HEK293 (cell line): ENCODE measurements around the gene KCNJ15.

Experiments used
- CTCF ChIA-PET: fragments of 350-600 bp; formaldehyde crosslinking; extraction: SDS; loops from one replicate; lab custom pipeline; 2021; ENCODE audit warnings: antibody characterized with exemption; lab: Yijun Ruan, JAX
- POLR2A ChIA-PET: fragments of 300-600 bp; formaldehyde crosslinking; extraction: SDS; loops from one replicate; lab custom pipeline; 2020; ENCODE audit warnings: antibody characterized with exemption, inconsistent platforms; lab: Yijun Ruan, JAX
- H3K27ac ChIP-seq: fragments of 200-500 bp; sonication (Bioruptor generic); 2 replicates; pipeline ENCODE4 v1.5.1; 2014; ENCODE audit warnings: low read depth, low read length, control low read depth, inconsistent platforms; ENCODE audit errors: extremely low read depth
- H3K36me3 ChIP-seq, 2 experiments: fragments of 200-500 bp in 1 of 2; sonication (Bioruptor generic) in 1 of 2; 1 replicate in 1 of 2; 2 replicates in 1 of 2; pipeline ENCODE4 v1.5.1; 2014 to 2017; ENCODE audit warnings: inconsistent platforms in 2 of 2, low read length in 2 of 2; ENCODE audit not compliant: control insufficient read depth in 2 of 2, insufficient read depth in 1 of 2
- H3K4me1 ChIP-seq: fragments of 200-500 bp; sonication (Bioruptor generic); 2 replicates; pipeline ENCODE4 v1.5.1; 2014; ENCODE audit warnings: mild to moderate bottlenecking, low read length, inconsistent platforms; ENCODE audit not compliant: control insufficient read depth, insufficient read depth
- H3K4me3 ChIP-seq: 2 replicates; pipeline ENCODE4 v1.5.1; 2011; ENCODE audit warnings: low read depth, mild to moderate bottlenecking, control low read depth, low read length, moderate library complexity
- H3K9me3 ChIP-seq: fragments of 200-500 bp; sonication (Bioruptor generic); 2 replicates; pipeline ENCODE4 v1.5.1; 2014; ENCODE audit warnings: low read depth, low read length, inconsistent platforms; ENCODE audit not compliant: control insufficient read depth, insufficient read depth
- ATF2 ChIP-seq: fragments of 450-650 bp; formaldehyde crosslinking; IDR thresholded peaks from 2 replicates; pipeline ENCODE4 v1.5.1; 2016; ENCODE audit warnings: missing biosample characterization, missing genetic modification characterization, low read depth
- BCL11B ChIP-seq: fragments of 450-650 bp; formaldehyde crosslinking; IDR thresholded peaks from 2 replicates; pipeline ENCODE4 v1.5.1; 2016; ENCODE audit warnings: low read depth, missing biosample characterization, missing genetic modification characterization
- EGR2 ChIP-seq: fragments of 450-650 bp; formaldehyde crosslinking; IDR thresholded peaks from 2 replicates; pipeline ENCODE4 v1.5.1; 2016; ENCODE audit warnings: low read depth, missing biosample characterization, missing genetic modification characterization
- GLIS2 ChIP-seq: fragments of 450-650 bp; formaldehyde crosslinking; IDR thresholded peaks from 2 replicates; pipeline ENCODE4 v1.5.1; 2016; ENCODE audit warnings: missing biosample characterization, missing genetic modification characterization
- IKZF3 ChIP-seq: fragments of 450-650 bp; IDR thresholded peaks from 2 replicates; pipeline ENCODE4 v1.5.0; 2018; ENCODE audit warnings: missing biosample characterization, mild to moderate bottlenecking, missing genetic modification characterization, moderate library complexity
- KLF1 ChIP-seq: fragments of 450-650 bp; formaldehyde crosslinking; IDR thresholded peaks from 2 replicates; pipeline ENCODE4 v1.5.1; 2016; ENCODE audit warnings: missing biosample characterization, missing genetic modification characterization
- KLF16 ChIP-seq: fragments of 450-650 bp; formaldehyde crosslinking; IDR thresholded peaks from 2 replicates; pipeline ENCODE4 v1.5.1; 2017; ENCODE audit warnings: missing biosample characterization, missing genetic modification characterization
- KLF9 ChIP-seq: fragments of 450-650 bp; formaldehyde crosslinking; IDR thresholded peaks from 2 replicates; pipeline ENCODE4 v1.5.1; 2016; ENCODE audit warnings: missing biosample characterization, missing genetic modification characterization, low read depth
- MYNN ChIP-seq: fragments of 450-650 bp; formaldehyde crosslinking; IDR thresholded peaks from 2 replicates; pipeline ENCODE4 v1.5.1; 2016; ENCODE audit warnings: missing biosample characterization, missing genetic modification characterization, borderline replicate concordance
- SP2 ChIP-seq: fragments of 450-650 bp; formaldehyde crosslinking; IDR thresholded peaks from 2 replicates; pipeline ENCODE4 v1.5.1; 2016; ENCODE audit warnings: missing biosample characterization, missing genetic modification characterization
- ZBTB21 ChIP-seq: fragments of 450-650 bp; formaldehyde crosslinking; IDR thresholded peaks from 2 replicates; pipeline ENCODE4 v1.5.1; 2017; ENCODE audit warnings: missing biosample characterization, missing genetic modification characterization
- ZBTB48 ChIP-seq: fragments of 450-650 bp; formaldehyde crosslinking; IDR thresholded peaks from 2 replicates; pipeline ENCODE4 v1.5.1; 2016; ENCODE audit warnings: missing biosample characterization, missing genetic modification characterization
- ZFP69B ChIP-seq: fragments of 450-650 bp; formaldehyde crosslinking; IDR thresholded peaks from 2 replicates; pipeline ENCODE4 v1.5.1; 2016; ENCODE audit warnings: missing biosample characterization, missing genetic modification characterization
- ZIC2 ChIP-seq: fragments of 450-650 bp; formaldehyde crosslinking; IDR thresholded peaks from 2 replicates; pipeline ENCODE4 v1.5.1; 2016; ENCODE audit warnings: missing biosample characterization, missing genetic modification characterization
- ZNF10 ChIP-seq: fragments of 450-650 bp; formaldehyde crosslinking; IDR thresholded peaks from 2 replicates; pipeline ENCODE4 v1.5.1; 2017; ENCODE audit warnings: missing biosample characterization, missing genetic modification characterization
- ZNF112 ChIP-seq: fragments of 450-650 bp; formaldehyde crosslinking; IDR thresholded peaks from 2 replicates; pipeline ENCODE4 v1.5.0; 2017; ENCODE audit warnings: missing biosample characterization, missing genetic modification characterization
- ZNF133 ChIP-seq: fragments of 450-650 bp; formaldehyde crosslinking; IDR thresholded peaks from 2 replicates; pipeline ENCODE4 v1.5.1; 2016; ENCODE audit warnings: missing biosample characterization, missing genetic modification characterization
- ZNF211 ChIP-seq: fragments of 450-650 bp; formaldehyde crosslinking; IDR thresholded peaks from 2 replicates; pipeline ENCODE4 v1.5.1; 2016; ENCODE audit warnings: low read depth, missing biosample characterization, missing genetic modification characterization
- ZNF214 ChIP-seq: fragments of 450-650 bp; formaldehyde crosslinking; IDR thresholded peaks from 2 replicates; pipeline ENCODE4 v1.5.1; 2017; ENCODE audit warnings: missing biosample characterization, mild to moderate bottlenecking, missing genetic modification characterization, borderline replicate concordance
- ZNF221 ChIP-seq: fragments of 450-650 bp; formaldehyde crosslinking; IDR thresholded peaks from 2 replicates; pipeline ENCODE4 v1.5.1; 2017; ENCODE audit warnings: missing biosample characterization, missing genetic modification characterization, borderline replicate concordance
- ZNF302 ChIP-seq: fragments of 450-650 bp; formaldehyde crosslinking; IDR thresholded peaks from 2 replicates; pipeline ENCODE4 v1.5.1; 2016; ENCODE audit warnings: missing biosample characterization, missing genetic modification characterization, low read depth
- ZNF311 ChIP-seq: fragments of 450-650 bp; formaldehyde crosslinking; IDR thresholded peaks from 2 replicates; pipeline ENCODE4 v1.5.1; 2017; ENCODE audit warnings: missing biosample characterization, missing genetic modification characterization, borderline replicate concordance
- ZNF416 ChIP-seq: fragments of 450-650 bp; formaldehyde crosslinking; IDR thresholded peaks from 2 replicates; pipeline ENCODE4 v1.5.1; 2016; ENCODE audit warnings: missing biosample characterization, missing genetic modification characterization
- ZNF544 ChIP-seq: fragments of 450-650 bp; formaldehyde crosslinking; IDR thresholded peaks from 2 replicates; pipeline ENCODE4 v1.5.0; 2017; ENCODE audit warnings: missing biosample characterization, missing genetic modification characterization
- ZNF571 ChIP-seq: fragments of 450-650 bp; formaldehyde crosslinking; IDR thresholded peaks from 2 replicates; pipeline ENCODE4 v1.5.0; 2017; ENCODE audit warnings: missing biosample characterization, missing genetic modification characterization
- ZNF596 ChIP-seq: fragments of 450-650 bp; IDR thresholded peaks from 2 replicates; pipeline ENCODE4 v1.5.0; 2018; ENCODE audit warnings: missing biosample characterization, mild to moderate bottlenecking, missing genetic modification characterization, moderate library complexity
- ZNF670 ChIP-seq: fragments of 450-650 bp; formaldehyde crosslinking; IDR thresholded peaks from 2 replicates; pipeline ENCODE4 v1.5.1; 2016; ENCODE audit warnings: missing biosample characterization, missing genetic modification characterization, low read depth
- ZNF701 ChIP-seq: fragments of 450-650 bp; formaldehyde crosslinking; IDR thresholded peaks from 2 replicates; pipeline ENCODE4 v1.5.1; 2016; ENCODE audit warnings: missing biosample characterization, missing genetic modification characterization
- ZNF747 ChIP-seq: fragments of 450-650 bp; formaldehyde crosslinking; IDR thresholded peaks from 2 replicates; pipeline ENCODE4 v1.5.1; 2016; ENCODE audit warnings: missing biosample characterization, missing genetic modification characterization
- ZNF776 ChIP-seq: fragments of 450-650 bp; formaldehyde crosslinking; IDR thresholded peaks from 2 replicates; pipeline ENCODE4 v1.5.0; 2017; ENCODE audit warnings: missing biosample characterization, missing genetic modification characterization, borderline replicate concordance
- ZSCAN16 ChIP-seq: fragments of 450-650 bp; formaldehyde crosslinking; IDR thresholded peaks from 2 replicates; pipeline ENCODE4 v1.5.1; 2016; ENCODE audit warnings: missing biosample characterization, missing genetic modification characterization
- ZSCAN30 ChIP-seq: fragments of 450-650 bp; IDR thresholded peaks from 2 replicates; pipeline ENCODE4 v1.5.1; 2018; ENCODE audit warnings: missing biosample characterization, mild to moderate bottlenecking, missing genetic modification characterization, moderate library complexity

The KCNJ15 gene

GRCh38 chr21:38219049-38219628 is 37.7 kb upstream of the KCNJ15 start (continued):
- TF ChIP-seq ZNF211 (tag by site-specific recombination) (no peak), MYNN (tag by site-specific recombination) (no peak), ZNF302 (tag by site-specific recombination) (no peak), ZSCAN30 (tag by site-specific recombination) (no peak), ZSCAN16 (tag by site-specific recombination) (no peak), EGR2 (tag by site-specific recombination) (no peak), ZNF133 (no peak), ZNF544 (tag by site-specific recombination) (no peak), ZNF416 (tag by site-specific recombination) (no peak), SP2 (tag by site-specific recombination) (no peak), BCL11B (tag by site-specific recombination) (no peak)

GRCh38 chr21:38220270-38220737 is 36.5 kb upstream of the KCNJ15 start:
- Histone ChIP-seq H3K4me3 (no peak overlapping the region), H3K4me1 (no peaks in the 10 kb centered on the region), H3K9me3 (no peaks in the 10 kb centered on the region), H3K36me3 (no peaks in the 10 kb centered on the region), H3K27ac (no peak overlapping the region)
- CTCF ChIA-PET: interaction anchor here (0.5 to 6.2 kb wide), 14 partner anchors 11 to 500 kb away, joined by 3 to 124 read pairs (median 8); no protein-coding TSS in a partner anchor
- POLR2A ChIA-PET: no interaction called here
- TF ChIP-seq ZBTB21 (tag by site-specific recombination) (no peak), ZNF670 (no peak), ZNF776 (tag by site-specific recombination) (no peak), KLF1 (tag by site-specific recombination) (no peak), ZNF211 (tag by site-specific recombination) (no peak), ZIC2 (tag by site-specific recombination) (no peak), ZNF701 (tag by site-specific recombination) (no peak), IKZF3 (tag by site-specific recombination) (no peak), ZNF214 (tag by site-specific recombination) (no peak), ZNF596 (tag by site-specific recombination) (no peak), ZBTB48 (tag by site-specific recombination) (no peak)

- POLR2A ChIA-PET: no interaction called here
- H3K36me3 ChIP-seq: no peaks in the 10 kb centered on the region
- H3K27ac ChIP-seq: no peak overlapping the region
- H3K4me1 ChIP-seq: no peaks in the 10 kb centered on the region
- no peak overlapping the region for H3K4me3 ChIP-seq
- H3K9me3 ChIP-seq: no peaks in the 10 kb centered on the region
- CTCF ChIA-PET: interaction anchor here (2.8 kb wide), 1 partner anchor 130 kb away, joined by 14 read pairs; no protein-coding TSS in a partner anchor
- TF ChIP-seq ZNF571 (no peak), ZNF747 (tag by site-specific recombination) (no peak), ZNF112 (tag by site-specific recombination) (no peak), ZFP69B (tag by site-specific recombination) (no peak), KLF16 (tag by site-specific recombination) (no peak), ZNF311 (tag by site-specific recombination) (no peak), GLIS2 (tag by site-specific recombination) (no peak), KLF9 (tag by site-specific recombination) (no peak), ATF2 (tag by site-specific recombination) (no peak), ZNF10 (tag by site-specific recombination) (no peak), ZNF221 (tag by site-specific recombination) (no peak)
These were observed 35.2 kb upstream of the KCNJ15 start for GRCh38 chr21:38221594-38221993.
